A549 (cell line): Measurements from ENCODE around the gene CCNL1. TPM values are rescaled to one million over a fixed set of nuclear protein-coding genes. Genes with fewer than 3 reads are reported as not detected.

Experiments
- ATAC-seq, 2 experiments: fragments of 200-7000 bp in 1 of 2; fragments of >200 bp in 1 of 2; cut with Nextera tagmentation in 1 of 2; cut with Tn5 transposase in 1 of 2; 3 replicates each; pipeline versions ENCODE4 v1.8.0 to v1.9.1; 2018 to 2020; ENCODE audit warnings: mild to moderate bottlenecking in 1 of 2, moderate library complexity in 1 of 2
- CTCF ChIA-PET: fragments of 300-600 bp; sonication (Branson Sonifier 250); formaldehyde crosslinking; extraction: SDS; loops from one replicate; lab custom pipeline; 2021; ENCODE audit warnings: antibody characterized with exemption, inconsistent platforms; lab: Yijun Ruan, JAX
- POLR2A ChIA-PET: fragments of 350-600 bp; formaldehyde crosslinking; extraction: SDS; loops from one replicate; lab custom pipeline; 2021; ENCODE audit warnings: antibody characterized with exemption, inconsistent platforms; lab: Yijun Ruan, JAX
- DNase-seq, 2 experiments: peaks; one replicate each; pipeline versions ENCODE4 v3.0.0 to v3.0.0-alpha.2; 2011 to 2016; ENCODE audit warnings: low read depth in 1 of 2, low spot score in 1 of 2
- FAIRE-seq: peaks from 2 replicates; lab custom pipeline; 2011; peaks lifted over from hg19 to GRCh38; lab: Jason Lieb, UNC
- H3K27ac ChIP-seq, 2 experiments: fragments of >200 bp; sonication (Bioruptor Twin); formaldehyde crosslinking; 3 replicates each; pipeline ENCODE4 v1.5.1; 2016 to 2017
- H3K4me1 ChIP-seq: fragments of >200 bp; sonication (Bioruptor Twin); formaldehyde crosslinking; 3 replicates; pipeline ENCODE4 v1.6.1; 2016
- H3K4me2 ChIP-seq: fragments of >200 bp; sonication (Bioruptor Twin); formaldehyde crosslinking; 3 replicates; pipeline ENCODE4 v1.6.1; 2016
- H3K4me3 ChIP-seq: fragments of >200 bp; sonication (Bioruptor Twin); formaldehyde crosslinking; 3 replicates; pipeline ENCODE4 v1.5.1; 2016
- H3K9me3 ChIP-seq: fragments of >200 bp; sonication (Bioruptor Twin); formaldehyde crosslinking; 3 replicates; pipeline ENCODE4 v1.6.1; 2016
- CBX8 ChIP-seq: fragments of 200-600 bp; sonication (generic); IDR thresholded peaks from 2 replicates; pipeline ENCODE4 v1.6.1; 2016
- CHD4 ChIP-seq: fragments of 200-600 bp; sonication (generic); IDR thresholded peaks from 2 replicates; pipeline ENCODE4 v1.6.1; 2016; ENCODE audit warnings: antibody characterized with exemption, mild to moderate bottlenecking, borderline replicate concordance
- E2F6 ChIP-seq: IDR thresholded peaks from 2 replicates; pipeline ENCODE4 v1.6.1; 2012; ENCODE audit warnings: low read depth, borderline replicate concordance
- EHF ChIP-seq: fragments of 250-450 bp; sonication (Bioruptor Pico); IDR thresholded peaks from 2 replicates; pipeline ENCODE4 v1.5.0; 2020; ENCODE audit warnings: mild to moderate bottlenecking
- EHMT2 ChIP-seq: fragments of 200-600 bp; sonication (generic); IDR thresholded peaks from 2 replicates; pipeline ENCODE4 v1.6.1; 2016; ENCODE audit warnings: antibody characterized with exemption, low read depth, mild to moderate bottlenecking, moderate library complexity
- FOXS1 ChIP-seq: fragments of 250-450 bp; sonication (Bioruptor Pico); IDR thresholded peaks from 2 replicates; pipeline ENCODE4 v1.5.0; 2020; ENCODE audit warnings: mild to moderate bottlenecking, moderate library complexity
- GATA3 ChIP-seq: IDR thresholded peaks from 2 replicates; pipeline ENCODE4 v1.6.1; 2012; ENCODE audit warnings: borderline replicate concordance
- HMGXB4 ChIP-seq: fragments of 250-450 bp; sonication (Bioruptor Pico); IDR thresholded peaks from 2 replicates; pipeline ENCODE4 v1.5.0; 2021; ENCODE audit warnings: mild to moderate bottlenecking, moderate library complexity, borderline replicate concordance
- MAX ChIP-seq: IDR thresholded peaks from 2 replicates; pipeline ENCODE4 v1.6.1; 2012
- MYC ChIP-seq: IDR thresholded peaks from 2 replicates; pipeline ENCODE4 v1.6.1; 2012; ENCODE audit warnings: mild to moderate bottlenecking, inconsistent platforms, low read length, improper control_type of control experiment, borderline replicate concordance
- PBX3 ChIP-seq: IDR thresholded peaks from 2 replicates; pipeline ENCODE4 v1.6.1; 2012
- POLR2AphosphoS2 ChIP-seq: conservative IDR thresholded peaks from 2 replicates; pipeline ENCODE4 v1.6.1; 2012; ENCODE audit warnings: low read length, improper control_type of control experiment, inconsistent platforms
- RFX5 ChIP-seq: fragments of 450-650 bp; IDR thresholded peaks from 2 replicates; pipeline ENCODE4 v1.7.1; 2014; ENCODE audit warnings: antibody characterized with exemption, mild to moderate bottlenecking, moderate library complexity
- RNF2 ChIP-seq: fragments of 200-600 bp; sonication (generic); IDR thresholded peaks from 2 replicates; pipeline ENCODE4 v1.6.1; 2016; ENCODE audit warnings: low read depth, mild to moderate bottlenecking, antibody characterized with exemption, moderate library complexity, borderline replicate concordance
- SMC3 ChIP-seq: fragments of >200 bp; sonication (Bioruptor Twin); formaldehyde crosslinking; IDR thresholded peaks from 3 replicates; pipeline ENCODE4 v1.6.1; 2018; ENCODE audit warnings: inconsistent platforms
- SREBF2 ChIP-seq: fragments of 450-650 bp; IDR thresholded peaks from 2 replicates; pipeline ENCODE4 v1.6.1; 2014; ENCODE audit warnings: mild to moderate bottlenecking, moderate library complexity
- TFCP2L1 ChIP-seq: fragments of 250-450 bp; sonication (Bioruptor Pico); IDR thresholded peaks from 2 replicates; pipeline ENCODE4 v1.5.0; 2021; ENCODE audit warnings: mild to moderate bottlenecking
- WGBS: methylation state at CpG from one replicate; pipeline ENCODE4 v1.1.6; 2017; ENCODE audit errors: missing lambda C conversion rate; 5-methylcytosine and 5-hydroxymethylcytosine counted together
- polyA plus RNA-seq, 4 experiments: library from polyadenylated mRNA; depleted of rRNA in 3 of 4; stranded (reverse); fragments of >200 nt; fragmentation: RNase III in 1 of 4; extraction: RNeasy Plus Mini Kit Qiagen cat#74134 plus additional on column Dnase treatment in 1 of 4; gene quantifications; 2 replicates in 3 of 4; 3 replicates in 1 of 4; pipeline ENCODE4 v1.2.3, GENCODE V29; 2011 to 2017

The CCNL1 gene
- polyA plus RNA-seq, 2 of the 4 experiments (the other 2 are of a cell fraction), result 45.1 to 170 TPM

GRCh38 chr3:157127831-157128767, 31.8 kb downstream of the CCNL1 start (continued):
- no peak for TF ChIP-seq RFX5

GRCh38 chr3:157127268-157127667, 32.7 kb downstream of the CCNL1 start:
- ChIA-PET CTCF (interaction anchor here (0.7 to 10.9 kb wide), 12 partner anchors 11 to 895 kb away, joined by 3 to 72 read pairs (median 4); partner anchors contain the start of genes CCNL1, SSR3 and TIPARP), POLR2A (interaction anchor here (8.0 kb wide), 1 partner anchor 39 kb away, joined by 69 read pairs; no protein-coding TSS in a partner anchor)
- TF ChIP-seq GATA3 (no peak), CBX8 (no peak), PBX3 (no peak), CHD4 (no peak), EHMT2 (no peak)
- Histone ChIP-seq H3K27ac (peak overlapping the region; percentile 77 to 80; a peak in 4 of 6 replicates), H3K4me2 (no peak overlapping the region), H3K9me3 (no peaks in the 10 kb centered on the region), H3K4me3 (no peak overlapping the region), H3K4me1 (peaks cover 80% of the 10 kb centered on the region)
- 91% methylated on average over 5 of the region's 5 CpGs for WGBS
- DNase-seq (no peak), FAIRE-seq (no peak), ATAC-seq (no peak)

GRCh38 chr3:157126365-157126764, 33.6 kb downstream of the CCNL1 start:
- Histone ChIP-seq H3K4me3 (no peak overlapping the region), H3K4me2 (no peak overlapping the region), H3K4me1 (peaks cover 81% of the 10 kb centered on the region), H3K27ac (peak overlapping the region; percentile 25 to 34; a peak in 3 of 6 replicates), H3K9me3 (no peaks in the 10 kb centered on the region)
- ChIA-PET CTCF (interaction anchor here (0.6 to 10.9 kb wide), 8 partner anchors 12 to 773 kb away, joined by 3 to 72 read pairs (median 6); partner anchors contain the start of gene TIPARP), POLR2A (interaction anchor here (8.0 kb wide), 1 partner anchor 38 kb away, joined by 69 read pairs; no protein-coding TSS in a partner anchor)
- WGBS, result 86% methylated on average over 1 of the region's 1 CpG
- FAIRE-seq (no peak), ATAC-seq (no peak), DNase-seq (no peak)
- TF ChIP-seq EHMT2 (no peak), TFCP2L1 (CRISPR knock-in tag) (no peak), POLR2AphosphoS2 (no peak), EHF (CRISPR knock-in tag) (no peak), MYC (no peak), E2F6 (no peak), MAX (no peak), CHD4 (no peak), FOXS1 (no peak), SMC3 (no peak), RNF2 (no peak), HMGXB4 (CRISPR knock-in tag) (no peak), GATA3 (no peak), SREBF2 (no peak)
